NCI-H1417 (cell line): Measurements from ENCODE around the gene PRKACA.
"Not testable (repeated sequence)": the region's sequence is repeated elsewhere in the genome, so short reads cannot be mapped to it uniquely, and the experiment has no call there.

Source experiments
- DNase-seq, 3 experiments: peaks; one replicate each; lab custom pipeline; 2025; lab: John Stamatoyannopoulos, UW

PRKACA gene

GRCh38 chr19:14070268-14071050 lies 47.1 kb downstream of the PRKACA start:
- DNase-seq, result no peak

DNA sequence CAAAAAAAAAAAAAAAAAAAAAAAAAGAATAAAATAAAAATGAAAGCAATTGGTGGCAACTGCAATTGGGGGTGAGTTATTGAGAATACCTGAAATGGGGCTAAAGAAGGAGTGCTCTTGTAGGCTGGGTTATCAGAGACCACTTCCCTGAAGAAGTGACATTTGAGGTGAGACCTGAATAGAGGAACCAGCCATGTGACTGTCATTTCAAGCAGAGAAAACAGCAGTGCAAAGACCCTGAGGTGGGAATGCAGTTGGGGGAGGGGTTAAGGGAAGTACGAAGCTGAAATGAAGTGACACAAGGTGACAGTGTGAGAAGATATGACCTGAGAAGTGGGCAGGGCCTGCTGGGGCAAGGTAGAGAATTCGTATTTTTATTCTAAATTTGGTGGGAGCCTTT lies 51.4 kb downstream of the PRKACA start:
- DNase-seq, result no peak

GRCh38 chr19:14063105-14063504 lies 54.5 kb downstream of the PRKACA start:
- no peak for DNase-seq

GRCh38 chr19:14062558-14062855 lies 55.1 kb downstream of the PRKACA start:
- DNase-seq, result no peak

DNA sequence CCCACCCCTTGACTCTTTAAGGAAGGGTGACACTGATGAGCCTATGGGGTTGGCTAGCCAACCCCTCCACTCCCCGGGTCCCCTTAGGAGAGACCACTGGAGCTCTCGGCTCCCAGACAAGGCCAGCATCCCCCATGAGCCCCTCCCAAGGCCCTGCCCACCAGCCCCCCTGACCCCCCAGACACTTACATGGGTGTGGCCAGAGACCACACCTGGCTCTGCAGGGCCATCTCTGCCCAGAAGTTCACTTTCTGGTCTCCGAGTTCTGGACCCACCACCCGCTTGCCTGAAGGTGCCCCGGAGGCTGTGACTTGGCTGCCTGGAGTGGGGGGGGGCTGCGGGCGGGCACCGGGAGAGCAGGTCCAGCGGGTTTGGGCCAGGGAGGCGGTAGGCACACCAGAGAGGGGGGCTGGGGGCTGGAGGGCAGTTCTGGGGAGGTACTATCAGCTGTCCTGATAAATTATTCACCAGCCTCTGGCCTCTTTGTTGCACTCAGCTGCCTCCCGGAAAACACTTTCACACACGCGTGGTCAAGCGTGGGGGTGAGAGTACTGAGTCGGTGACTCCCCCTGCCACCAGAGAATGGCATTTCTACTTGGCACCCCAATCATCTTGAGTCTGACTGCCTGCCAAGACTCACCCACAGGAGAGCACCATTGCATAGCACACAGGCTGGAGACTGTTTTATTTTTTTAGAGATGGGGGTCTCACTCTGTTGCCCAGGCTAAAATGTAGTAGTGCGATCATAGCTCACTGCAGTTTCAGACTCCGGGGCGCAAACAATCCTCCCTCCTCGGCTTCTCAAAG lies 55.6 kb downstream of the PRKACA start, which contains the start of gene PALM3:
TSS of gene PALM3 (minus strand) at position 326 of the 807 bp plus-strand sequence. CDS start at position 230, 96 bp downstream.
- DNase-seq, result peak in 1 of 3 experiments; percentile 25

GRCh38 chr19:14061081-14061749 lies 56.3 kb downstream of the PRKACA start:
- DNase-seq, result no peak

DNA sequence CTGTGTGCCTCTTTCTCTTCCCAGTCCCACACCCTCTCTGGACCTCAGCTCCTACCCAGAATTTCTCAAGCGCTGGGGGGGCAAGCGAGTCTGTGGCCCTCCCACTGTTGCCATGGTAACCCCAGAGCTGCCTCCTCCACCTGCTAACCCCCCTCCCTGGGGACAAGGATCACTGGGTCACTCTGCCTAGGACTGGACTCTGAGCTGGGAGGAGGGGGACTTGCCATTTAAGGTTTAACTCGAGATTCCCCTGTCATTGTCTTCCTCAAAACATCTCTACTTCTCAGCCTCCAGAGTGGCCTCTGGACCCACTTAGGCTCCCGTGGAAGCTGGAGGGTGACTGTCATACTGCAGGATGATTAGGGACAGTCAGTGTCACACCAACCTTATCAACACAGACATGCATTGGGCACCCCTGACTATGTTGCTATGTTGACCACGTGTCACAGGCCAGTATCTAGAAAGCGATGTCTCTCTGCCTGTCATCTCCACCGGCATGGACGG lies 57.9 kb downstream of the PRKACA start:
- peak in 2 of 3 experiments; percentile 22 to 56 for DNase-seq

DNA sequence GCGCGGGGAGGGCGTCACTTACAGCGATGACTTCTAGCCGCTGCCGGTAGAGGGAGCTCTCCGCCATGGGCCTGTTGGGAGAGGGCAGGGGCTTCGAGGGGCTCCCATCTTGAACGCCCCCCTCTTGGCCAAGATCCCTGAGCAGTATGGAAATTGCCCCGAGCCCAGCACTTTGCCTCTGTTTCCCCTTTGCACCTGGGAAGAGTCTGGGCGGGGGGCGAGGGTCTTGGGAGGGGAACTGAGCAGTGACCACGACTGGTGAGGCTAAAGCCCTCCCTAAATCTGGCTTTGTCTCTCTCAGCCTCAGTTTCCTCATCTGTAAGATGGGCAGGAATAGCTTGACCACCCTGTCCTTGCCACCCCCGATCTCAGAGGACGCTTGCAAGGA lies 58.5 kb downstream of the PRKACA start:
- DNase-seq, result no peak

GRCh38 chr19:14058182-14059092 lies 59.1 kb downstream of the PRKACA start:
- DNase-seq, result no peak

- DNase-seq, result no peak
Measured at GRCh38 chr19:14056741-14057356, 60.7 kb downstream of the PRKACA start.

DNA sequence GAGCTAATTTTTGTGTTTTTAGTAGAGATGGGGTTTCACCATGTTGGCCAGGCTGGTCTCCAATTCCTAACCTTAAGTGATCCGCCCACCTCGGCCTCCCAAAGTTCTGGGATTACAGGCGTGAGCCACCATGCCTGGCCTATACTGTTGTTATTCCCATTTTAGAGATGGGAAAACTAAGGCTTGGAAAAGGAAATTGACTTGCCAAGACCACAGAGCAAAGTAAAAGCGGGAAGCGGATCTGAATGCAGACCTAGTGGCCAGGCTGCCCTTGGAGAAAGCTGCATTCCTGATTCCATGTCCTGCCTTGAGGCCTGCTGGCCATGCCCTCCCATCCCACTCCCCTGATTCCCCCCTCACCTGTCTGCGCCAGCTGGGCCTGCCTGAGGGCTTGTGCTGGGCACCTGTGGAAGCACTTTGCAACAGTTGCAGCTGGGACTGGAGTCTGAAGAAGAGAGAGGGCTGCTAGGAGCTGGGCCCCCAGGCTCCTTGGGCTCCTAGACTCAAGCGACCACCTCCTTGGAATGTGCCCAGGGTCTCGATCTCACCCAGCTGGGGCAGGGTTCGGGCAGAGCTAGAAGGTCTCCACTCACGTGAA lies 61.4 kb downstream of the PRKACA start:
- DNase-seq, result no peak

- DNase-seq, result no peak
Measured at GRCh38 chr19:14055396-14055795, 62.2 kb downstream of the PRKACA start.

DNA sequence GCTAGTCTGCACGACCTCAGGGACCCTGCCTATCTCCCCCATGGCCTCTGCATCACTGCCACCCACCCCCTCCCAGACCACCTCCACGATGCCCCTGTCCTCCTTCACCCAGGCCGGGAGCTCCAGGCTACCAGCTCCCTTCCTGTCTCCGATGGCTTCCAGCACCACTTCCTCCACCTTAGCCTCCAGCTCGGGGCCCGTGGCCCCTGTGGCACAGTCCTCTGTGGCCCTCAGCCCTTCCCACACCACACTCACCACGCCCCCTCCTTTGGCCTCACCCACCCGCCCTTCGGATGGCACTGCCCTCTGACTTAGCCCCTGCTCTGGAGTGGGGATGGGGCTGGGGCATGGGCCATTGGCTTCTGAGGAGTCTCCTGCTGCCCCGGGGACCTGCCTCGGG lies 62.8 kb downstream of the PRKACA start:
- no peak for DNase-seq

GRCh38 chr19:14054099-14054498 lies 63.5 kb downstream of the PRKACA start:
- no peak for DNase-seq

DNA sequence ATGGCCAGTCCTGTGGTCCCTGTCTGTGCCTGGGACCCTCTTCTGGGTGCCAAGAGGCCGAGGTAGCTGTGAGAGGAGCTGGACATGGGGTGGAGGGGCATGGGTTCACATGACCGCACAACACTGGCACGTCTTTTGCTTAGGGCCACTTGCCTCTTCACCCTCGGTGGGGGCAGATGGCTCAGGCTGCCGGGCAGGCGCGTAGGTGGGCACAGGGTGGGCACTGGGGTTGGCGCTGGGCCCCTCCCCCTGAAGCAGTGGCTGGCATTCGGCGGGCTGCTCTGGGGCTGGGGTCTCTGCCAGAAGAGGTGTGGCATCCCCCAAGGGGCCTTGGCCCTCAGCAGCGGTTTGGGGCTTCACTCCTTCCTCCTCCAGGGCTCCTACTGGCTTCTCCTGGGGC lies 64.1 kb downstream of the PRKACA start:
- no peak for DNase-seq

GRCh38 chr19:14053032-14053431 lies 64.5 kb downstream of the PRKACA start:
- no peak for DNase-seq

GRCh38 chr19:14052470-14052869 lies 65.1 kb downstream of the PRKACA start:
- DNase-seq, result no peak

DNA sequence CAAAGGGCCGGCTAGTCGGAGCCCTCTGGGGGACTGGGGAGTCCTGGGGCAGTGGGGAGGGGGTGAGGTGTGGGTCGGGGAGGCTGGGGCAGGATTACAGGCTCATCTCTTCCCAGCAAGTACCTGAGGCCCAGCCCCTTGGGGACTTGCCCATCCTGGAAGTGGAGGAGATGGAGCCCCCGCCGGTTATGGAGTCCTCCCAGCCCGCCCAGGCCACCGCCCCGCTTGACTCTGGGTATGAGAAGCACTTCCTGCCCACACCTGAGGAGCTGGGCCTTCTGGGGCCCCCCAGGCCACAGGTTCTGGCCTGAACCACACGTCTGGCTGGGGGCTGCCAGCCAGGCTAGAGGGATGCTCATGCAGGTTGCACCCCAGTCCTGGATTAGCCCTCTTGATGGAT lies 65.6 kb downstream of the PRKACA start:
- no peak for DNase-seq

- not testable (repeated sequence) for DNase-seq
Measured at GRCh38 chr19:14050961-14051360, 66.6 kb downstream of the PRKACA start.

DNA sequence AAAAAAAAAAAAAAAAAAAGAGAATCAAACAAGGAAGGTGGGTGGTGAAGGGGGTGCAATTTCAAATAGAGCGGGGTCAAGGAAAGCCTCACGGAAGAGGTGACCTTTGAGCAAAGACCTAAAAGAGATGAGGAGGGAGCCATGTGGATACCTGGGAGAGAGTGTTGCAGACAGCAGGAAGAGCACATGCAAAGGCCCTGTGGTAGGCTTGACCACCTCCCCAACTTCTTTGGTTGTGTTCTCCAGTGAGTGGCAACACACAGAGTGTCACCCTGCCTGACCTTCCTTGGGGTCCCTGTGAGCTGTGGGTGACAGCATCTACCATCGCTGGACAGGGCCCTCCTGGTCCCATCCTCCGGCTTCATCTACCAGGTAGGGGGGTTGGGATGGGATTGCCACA lies 67.0 kb downstream of the PRKACA start:
- DNase-seq, result no peak
